Activated CD8-positive, alpha-beta T cell treated with anti-CD3 and anti-CD28 coated beads for 36 hours (primary cell): ENCODE data around the gene TMIGD3. TPM values are rescaled to one million over a fixed set of nuclear protein-coding genes. Genes with fewer than 3 reads are reported as not detected.

Experiments used
- ATAC-seq: fragments of 200-7000 bp; cut with Tn5 transposase; one replicate; pipeline ENCODE4 v1.10.0; 2021; ENCODE audit warnings: mild to moderate bottlenecking, moderate library complexity
- CTCF ChIA-PET: fragments of 350-600 bp; sonication (Branson Sonifier 250); formaldehyde crosslinking; loops from one replicate; lab custom pipeline; 2021; ENCODE audit warnings: antibody characterized with exemption; lab: Charles Lee
- POLR2A ChIA-PET: fragments of 350-600 bp; sonication (Branson Sonifier 250); formaldehyde crosslinking; loops from one replicate; lab custom pipeline; 2021; ENCODE audit warnings: antibody characterized with exemption; lab: Charles Lee
- DNase-seq: peaks from one replicate; pipeline ENCODE4 v3.0.0-alpha.2; 2020
- H3K27ac Mint-ChIP-seq: one replicate; pipeline ENCODE4 v1.8.0; 2021; ENCODE audit warnings: mild to moderate bottlenecking, mixed read lengths
- H3K27me3 Mint-ChIP-seq: one replicate; pipeline ENCODE4 v1.8.0; 2021; ENCODE audit warnings: mixed read lengths
- H3K36me3 Mint-ChIP-seq: one replicate; pipeline ENCODE4 v1.8.0; 2021; ENCODE audit warnings: low read depth, mixed read lengths
- H3K4me1 Mint-ChIP-seq: one replicate; pipeline ENCODE4 v1.8.0; 2021; ENCODE audit warnings: low read depth, mixed read lengths
- H3K4me3 Mint-ChIP-seq: one replicate; pipeline ENCODE4 v1.8.0; 2021; ENCODE audit warnings: mild to moderate bottlenecking, moderate library complexity, mixed read lengths
- H3K9me3 Mint-ChIP-seq: one replicate; pipeline ENCODE4 v1.8.0; 2021; ENCODE audit warnings: mixed read lengths
- intact Hi-C: fragments of 100-400 bp; cut with micrococcal nuclease; formaldehyde crosslinking; loops from one replicate; pipeline ENCODE4 v1.10.0; 2022
- total RNA-seq, 2 experiments: library from RNA; stranded (reverse); gene quantifications; one replicate each; pipeline ENCODE4 v1.2.3, GENCODE V29; 2021
- TF ChIP-seq, protein P1 (sequence below): fragments of 200-600 bp; IDR thresholded peaks from one replicate; pipeline ENCODE4 v1.8.0; 2022; ENCODE audit warnings: antibody characterized with exemption, mild to moderate bottlenecking

Gene TMIGD3
- total RNA-seq, 2 experiments from 2014 or later, result not detected

DNA sequence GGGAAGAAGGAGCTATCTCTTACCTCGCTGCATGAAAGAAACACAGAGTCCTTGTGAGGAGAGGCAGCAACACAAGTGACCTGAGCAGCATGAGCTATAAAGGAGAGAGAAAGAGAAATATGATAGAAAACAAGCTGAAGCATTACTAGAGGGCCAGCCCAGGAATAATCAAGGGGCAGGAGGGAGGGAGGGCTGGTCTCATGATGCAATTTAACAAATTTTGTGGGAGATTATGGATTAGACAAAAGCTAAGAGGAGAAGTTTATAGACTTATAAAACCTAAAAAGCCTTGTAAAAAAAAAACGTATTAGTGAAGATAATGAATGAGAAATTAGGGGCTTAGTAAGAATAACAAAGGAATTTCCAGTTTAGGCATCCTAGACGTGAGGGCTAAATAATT, 59.4 kb downstream of the TMIGD3 start:
- DNase-seq, result no peak
- peaks cover 55% of the 10 kb centered on the region for H3K4me1 Mint-ChIP-seq
- no peaks in the 10 kb centered on the region for H3K9me3 Mint-ChIP-seq
- peaks cover 65% of the 10 kb centered on the region for H3K36me3 Mint-ChIP-seq
- ChIA-PET POLR2A (no interaction called here), CTCF (no interaction called here)
- TF ChIP-seq, protein P1, sequence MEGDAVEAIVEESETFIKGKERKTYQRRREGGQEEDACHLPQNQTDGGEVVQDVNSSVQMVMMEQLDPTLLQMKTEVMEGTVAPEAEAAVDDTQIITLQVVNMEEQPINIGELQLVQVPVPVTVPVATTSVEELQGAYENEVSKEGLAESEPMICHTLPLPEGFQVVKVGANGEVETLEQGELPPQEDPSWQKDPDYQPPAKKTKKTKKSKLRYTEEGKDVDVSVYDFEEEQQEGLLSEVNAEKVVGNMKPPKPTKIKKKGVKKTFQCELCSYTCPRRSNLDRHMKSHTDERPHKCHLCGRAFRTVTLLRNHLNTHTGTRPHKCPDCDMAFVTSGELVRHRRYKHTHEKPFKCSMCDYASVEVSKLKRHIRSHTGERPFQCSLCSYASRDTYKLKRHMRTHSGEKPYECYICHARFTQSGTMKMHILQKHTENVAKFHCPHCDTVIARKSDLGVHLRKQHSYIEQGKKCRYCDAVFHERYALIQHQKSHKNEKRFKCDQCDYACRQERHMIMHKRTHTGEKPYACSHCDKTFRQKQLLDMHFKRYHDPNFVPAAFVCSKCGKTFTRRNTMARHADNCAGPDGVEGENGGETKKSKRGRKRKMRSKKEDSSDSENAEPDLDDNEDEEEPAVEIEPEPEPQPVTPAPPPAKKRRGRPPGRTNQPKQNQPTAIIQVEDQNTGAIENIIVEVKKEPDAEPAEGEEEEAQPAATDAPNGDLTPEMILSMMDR, result no peak
- no peak overlapping the region for H3K4me3 Mint-ChIP-seq
- H3K27me3 Mint-ChIP-seq, result no peaks in the 10 kb centered on the region
- ATAC-seq, result no peak
- peak overlapping the region; percentile 17 for H3K27ac Mint-ChIP-seq
- intact Hi-C loops, result no loop called here

GRCh38 chr1:111442457-111442856, 61.0 kb downstream of the TMIGD3 start:
- H3K9me3 Mint-ChIP-seq, result no peaks in the 10 kb centered on the region
- POLR2A ChIA-PET, result no interaction called here
- CTCF ChIA-PET, result interaction anchor here (0.8 to 3.5 kb wide), 11 partner anchors 9 to 327 kb away, joined by 3 to 21 read pairs (median 4); partner anchors contain the start of gene DDX20
- intact Hi-C loops, result no loop called here
- ATAC-seq, result peak; percentile 65
- peak overlapping the region; percentile 40 for H3K27ac Mint-ChIP-seq
- peaks cover 59% of the 10 kb centered on the region for H3K36me3 Mint-ChIP-seq
- H3K4me3 Mint-ChIP-seq, result no peak overlapping the region
- TF ChIP-seq, protein P1, result no peak
- no peaks in the 10 kb centered on the region for H3K27me3 Mint-ChIP-seq
- peaks cover 46% of the 10 kb centered on the region for H3K4me1 Mint-ChIP-seq
- DNase-seq, result peak; percentile 15

DNA sequence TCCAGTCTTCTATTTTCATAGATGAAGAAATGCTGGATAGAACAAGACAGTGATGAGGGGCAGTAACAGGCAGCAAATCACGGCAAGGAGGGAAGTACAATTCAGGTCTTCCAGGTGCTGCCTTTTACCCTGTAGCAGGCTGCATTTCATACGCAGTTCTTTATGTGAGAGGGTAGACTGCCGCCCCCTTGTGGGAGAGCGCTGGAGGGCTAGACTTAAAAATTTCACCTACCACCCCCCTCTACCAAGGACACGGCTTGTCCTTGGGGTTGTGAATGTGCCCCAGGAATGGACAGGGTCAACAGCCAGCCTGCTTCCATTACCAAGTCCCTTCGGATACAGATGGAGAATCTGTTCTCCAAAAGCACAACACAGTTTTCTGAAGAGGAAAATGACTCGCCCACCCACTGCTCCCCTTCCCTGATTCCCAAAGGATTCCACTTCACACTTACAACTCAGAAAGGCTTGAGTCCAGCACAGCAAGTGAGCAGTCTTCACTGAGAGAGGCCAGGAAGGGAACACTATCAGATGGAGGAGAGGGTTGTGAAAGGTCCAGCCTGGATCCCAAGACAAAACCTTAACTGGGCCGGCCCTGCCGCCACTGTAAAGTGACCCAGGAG, 61.8 kb downstream of the TMIGD3 start:
- Mint-ChIP-seq H3K27ac (peak overlapping the region; percentile 69), H3K4me1 (peaks cover 38% of the 10 kb centered on the region), H3K9me3 (no peaks in the 10 kb centered on the region), H3K27me3 (no peaks in the 10 kb centered on the region), H3K4me3 (no peak overlapping the region), H3K36me3 (peaks cover 55% of the 10 kb centered on the region)
- ATAC-seq (peak; percentile 86), DNase-seq (peak; percentile 81)
- ChIA-PET CTCF (interaction anchor here (1.0 to 3.5 kb wide), 10 partner anchors 13 to 326 kb away, joined by 3 to 21 read pairs (median 4); partner anchors contain the start of genes DDX20 and OVGP1), POLR2A (no interaction called here)
- TF ChIP-seq, protein P1, result peak; percentile 75
- intact Hi-C loops, result no loop called here

DNA sequence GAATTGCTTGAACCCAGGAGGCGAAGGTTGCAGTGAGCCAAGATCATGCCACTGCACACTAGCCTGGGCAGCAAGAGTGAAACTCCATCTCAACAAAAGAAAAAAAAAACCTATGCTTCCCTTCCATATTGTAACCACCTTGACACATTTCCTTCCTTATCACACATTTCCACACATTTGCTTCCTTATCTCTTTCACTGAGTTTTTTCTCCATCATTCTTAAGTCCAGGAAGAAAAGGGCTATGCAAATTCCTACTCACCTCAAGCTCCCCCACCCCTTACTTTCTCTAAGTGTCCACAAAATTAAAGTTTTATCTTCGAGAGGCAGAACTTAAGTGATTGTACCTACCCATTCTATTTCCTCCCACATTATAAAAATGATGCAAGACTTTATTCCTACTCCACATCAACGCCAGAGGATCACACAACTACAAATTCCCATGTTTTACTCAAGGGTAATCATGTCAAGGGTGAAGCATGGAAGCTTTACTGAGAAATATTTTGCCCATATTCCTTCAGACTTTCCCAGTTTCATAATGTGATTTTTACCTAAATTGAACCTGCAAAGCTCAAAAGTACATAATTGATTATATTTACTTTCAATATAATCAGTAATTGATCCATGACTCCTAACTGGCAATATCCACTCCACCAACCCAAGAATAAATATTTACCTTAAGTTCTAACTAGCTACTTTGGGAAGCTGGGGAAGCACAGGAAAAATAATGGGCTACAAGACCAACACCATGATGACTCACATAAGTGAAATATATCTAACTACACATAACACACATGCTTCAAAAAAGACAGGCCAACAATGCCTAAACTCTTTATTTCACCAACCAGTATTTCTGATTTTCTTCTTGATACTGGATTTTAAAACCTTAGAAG, 63.7 kb downstream of the TMIGD3 start:
- no peak overlapping the region for H3K4me3 Mint-ChIP-seq
- no peaks in the 10 kb centered on the region for H3K27me3 Mint-ChIP-seq
- ATAC-seq (no peak), DNase-seq (no peak)
- ChIA-PET POLR2A (interaction anchor here (0.6 to 1.6 kb wide), 3 partner anchors 9 to 210 kb away, joined by 3 to 6 read pairs (median 4); partner anchors contain the start of gene WDR77), CTCF (interaction anchor here (0.8 to 3.5 kb wide), 10 partner anchors 9 to 330 kb away, joined by 3 to 21 read pairs (median 4); partner anchors contain the start of genes ATP5PB, OVGP1 and WDR77)
- peak overlapping the region; percentile 44 for H3K27ac Mint-ChIP-seq
- peaks cover 46% of the 10 kb centered on the region for H3K36me3 Mint-ChIP-seq
- no peaks in the 10 kb centered on the region for H3K9me3 Mint-ChIP-seq
- intact Hi-C loops, result no loop called here
- peaks cover 22% of the 10 kb centered on the region for H3K4me1 Mint-ChIP-seq
- TF ChIP-seq, protein P1, result no peak
